ENCODE results near the gene RARRES1.
"Not testable (repeated sequence)": the region's sequence is repeated elsewhere in the genome, so short reads cannot be mapped to it uniquely, and the experiment has no call there.

Gene RARRES1

GRCh38 chr3:158693866-158694456 is 38.3 kb downstream of the RARRES1 start:
- not testable (repeated sequence) for DNase-seq (ENCODE audit: low spot score)

GRCh38 chr3:158685159-158685558 is 47.1 kb downstream of the RARRES1 start:
- no peak for DNase-seq (ENCODE audit: low spot score)

GRCh38 chr3:158683230-158683962 is 48.9 kb downstream of the RARRES1 start:
- DNase-seq (ENCODE audit: low spot score), result no peak

GRCh38 chr3:158680861-158681260 is 51.4 kb downstream of the RARRES1 start:
- DNase-seq (ENCODE audit: low spot score), result no peak

DNA sequence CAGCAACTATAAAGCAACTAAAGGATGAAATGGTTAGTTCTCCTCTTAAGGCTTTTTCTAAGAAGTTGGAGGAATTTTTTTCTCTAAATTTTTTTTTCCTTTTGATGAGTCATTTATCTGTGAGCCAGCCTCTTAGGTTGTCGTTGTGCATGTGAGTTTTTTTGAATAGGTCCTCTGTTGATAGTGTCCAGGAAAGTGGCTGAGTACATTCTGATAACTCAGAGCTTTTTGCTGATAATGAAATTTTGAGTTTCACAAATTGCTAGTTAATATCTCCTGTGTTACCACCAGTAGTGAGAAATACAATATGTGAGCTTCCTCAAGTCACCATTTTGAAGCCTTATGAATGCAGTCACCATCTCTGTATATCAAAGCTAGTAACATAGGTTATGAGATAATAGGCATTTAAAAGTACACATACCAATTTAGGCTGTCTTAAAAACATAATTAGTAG is 52.7 kb downstream of the RARRES1 start:
- DNase-seq (ENCODE audit: low spot score), result no peak

GRCh38 chr3:158678687-158679086 is 53.6 kb downstream of the RARRES1 start:
- no peak for DNase-seq (ENCODE audit: low spot score)

DNA sequence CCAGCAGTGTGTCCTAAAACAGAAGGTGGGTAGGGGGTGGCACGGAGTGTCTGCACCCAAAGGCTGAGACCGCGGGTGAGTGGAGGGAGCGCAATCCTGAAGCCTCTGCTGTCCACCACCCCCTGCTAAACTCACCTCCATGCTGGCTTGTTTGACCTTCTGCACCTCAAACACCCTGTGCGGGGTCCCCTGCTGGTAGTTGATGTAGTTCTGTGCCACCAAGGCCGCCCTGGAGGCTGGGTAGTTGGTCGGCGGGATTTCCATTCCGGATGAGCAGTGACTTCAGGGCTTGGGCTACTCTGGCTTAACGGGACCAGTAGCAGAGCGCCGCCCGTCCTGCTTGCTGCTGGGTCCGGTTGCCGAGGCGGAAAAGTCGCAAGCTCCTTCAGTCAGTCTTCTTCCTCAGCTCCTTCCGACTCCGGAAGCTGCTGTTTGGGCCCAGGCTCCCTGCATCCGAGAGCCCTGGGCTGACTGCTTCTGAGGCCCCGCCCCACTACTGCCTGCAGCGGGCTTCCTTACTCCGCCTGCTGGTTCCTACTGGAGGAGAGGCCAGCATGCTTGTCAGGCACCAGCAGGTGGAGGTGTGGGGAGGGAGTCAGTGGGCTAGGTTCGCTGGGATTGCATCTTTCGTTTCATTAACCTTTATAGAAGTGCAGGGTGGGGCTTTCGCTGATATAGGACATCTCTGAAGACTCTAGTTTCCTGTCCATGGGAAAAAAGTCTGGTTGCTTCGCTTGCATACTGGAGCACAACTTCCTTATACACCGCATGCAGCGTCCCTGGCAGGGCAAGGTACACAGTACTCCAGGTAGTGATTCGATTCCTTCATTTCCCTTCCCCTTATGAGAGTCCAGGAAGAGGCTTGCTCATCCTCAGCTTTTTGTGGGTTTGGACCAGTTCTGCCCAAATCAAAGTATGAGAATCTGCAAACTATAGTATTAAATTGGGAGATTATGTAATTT is 59.8 kb downstream of the RARRES1 start, which contains the start of gene LXN:
Gene LXN, minus strand, starts transcription at position 434 of the 962 bp plus-strand sequence. Its CDS starts 170 bp downstream, at position 264.
- peak; percentile 52 for DNase-seq (ENCODE audit: low spot score)

DNA sequence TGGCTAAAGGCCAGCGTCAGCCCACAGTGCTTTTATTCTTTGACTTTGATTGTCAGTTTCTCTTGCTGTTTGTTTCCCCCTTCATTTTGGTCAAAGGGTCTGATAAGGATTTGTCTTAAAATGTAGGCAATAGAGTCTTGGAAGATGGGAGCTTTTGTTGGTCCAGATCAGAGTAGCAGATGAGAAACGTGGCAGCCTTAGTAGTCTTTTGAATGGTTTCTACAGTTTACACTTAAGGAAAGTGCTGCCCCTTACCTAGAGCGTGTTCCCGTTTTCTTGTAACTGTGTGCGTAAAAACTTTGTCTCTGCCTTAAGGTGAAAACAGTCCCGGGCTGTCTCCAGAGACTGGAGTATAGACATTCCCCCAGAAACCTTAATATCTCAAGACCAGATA is 60.4 kb downstream of the RARRES1 start:
- no peak for DNase-seq (ENCODE audit: low spot score)

GRCh38 chr3:158668506-158668905 is 63.8 kb downstream of the RARRES1 start:
- no peak for DNase-seq (ENCODE audit: low spot score)

DNA sequence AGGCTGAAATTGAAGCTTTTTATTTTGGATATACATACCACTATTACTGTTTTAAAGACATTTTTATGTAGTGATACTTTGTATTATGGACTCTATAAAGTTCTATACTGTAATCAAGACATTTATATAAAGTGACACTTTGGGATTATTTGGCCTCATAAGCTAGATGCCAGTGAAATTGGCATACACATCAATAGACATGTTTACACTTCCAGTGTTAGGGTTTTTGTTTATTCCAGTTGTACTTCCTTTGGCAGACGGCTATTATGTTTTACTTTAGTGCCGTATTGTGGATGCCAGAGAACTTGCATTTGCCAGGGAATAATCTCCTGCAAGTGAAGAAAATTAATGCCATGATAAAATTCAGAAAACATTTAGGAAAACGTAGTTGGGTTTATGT is 65.8 kb downstream of the RARRES1 start:
- no peak for DNase-seq (ENCODE audit: low spot score)

DNA sequence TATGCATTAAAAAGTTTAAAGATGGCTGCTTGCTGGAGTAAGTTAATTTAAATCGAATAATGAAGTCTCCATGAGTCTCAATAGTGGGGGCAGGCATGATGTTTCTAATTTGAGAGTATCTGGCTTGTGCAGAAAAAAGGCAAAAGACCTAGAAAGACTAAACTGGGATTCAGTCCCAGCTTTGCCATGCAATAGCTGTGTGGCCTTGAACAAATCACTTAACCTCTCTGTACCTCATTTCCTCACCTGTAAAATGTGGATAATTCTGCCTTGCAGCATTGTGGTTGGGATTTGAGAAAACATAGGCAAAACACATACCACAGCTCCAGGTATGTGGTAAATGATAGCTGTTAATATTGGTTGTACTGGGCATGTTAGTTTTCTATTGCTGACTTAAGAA is 68.4 kb downstream of the RARRES1 start:
- DNase-seq (ENCODE audit: low spot score), result no peak

DNA sequence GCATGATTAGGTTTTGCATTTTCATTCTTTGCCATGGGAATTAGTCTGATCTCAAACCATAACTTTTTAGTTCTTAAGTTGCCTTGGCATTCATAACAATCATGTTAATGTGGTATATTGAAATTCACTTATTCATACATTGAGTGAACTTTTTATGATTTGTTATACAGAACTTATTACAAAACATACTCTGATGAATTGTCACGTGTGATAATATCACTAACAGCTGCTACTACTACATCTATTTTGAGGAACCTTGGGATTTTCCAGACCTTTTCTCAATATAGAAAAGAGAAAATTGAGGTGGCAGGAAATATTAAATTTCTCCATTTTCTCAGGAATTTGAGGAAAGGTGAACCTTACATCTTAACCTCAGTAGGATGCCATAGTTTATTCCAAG is 69.0 kb downstream of the RARRES1 start:
- no peak for DNase-seq (ENCODE audit: low spot score)

DNA sequence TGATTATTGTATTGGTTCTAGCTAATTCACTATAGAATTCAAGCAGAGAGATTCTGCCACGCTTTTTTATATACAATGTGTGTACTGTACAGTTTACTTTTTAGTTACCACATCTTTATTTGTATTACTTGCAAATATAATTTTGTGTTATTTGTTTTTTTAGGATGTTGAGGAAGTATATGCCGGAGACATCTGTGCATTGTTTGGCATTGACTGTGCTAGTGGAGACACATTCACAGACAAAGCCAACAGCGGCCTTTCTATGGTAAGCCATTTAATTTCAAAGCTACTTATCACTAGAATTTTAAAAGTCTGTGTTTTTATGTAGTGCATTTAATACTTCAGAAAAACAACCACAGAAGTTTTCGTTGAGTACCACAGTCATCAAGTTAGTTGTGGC is 71.5 kb downstream of the RARRES1 start:
- DNase-seq (ENCODE audit: low spot score), result no peak

- peak; percentile 70 for DNase-seq (ENCODE audit: low spot score)
These were observed 72.6 kb downstream of the RARRES1 start for GRCh38 chr3:158659454-158660237.

DNA sequence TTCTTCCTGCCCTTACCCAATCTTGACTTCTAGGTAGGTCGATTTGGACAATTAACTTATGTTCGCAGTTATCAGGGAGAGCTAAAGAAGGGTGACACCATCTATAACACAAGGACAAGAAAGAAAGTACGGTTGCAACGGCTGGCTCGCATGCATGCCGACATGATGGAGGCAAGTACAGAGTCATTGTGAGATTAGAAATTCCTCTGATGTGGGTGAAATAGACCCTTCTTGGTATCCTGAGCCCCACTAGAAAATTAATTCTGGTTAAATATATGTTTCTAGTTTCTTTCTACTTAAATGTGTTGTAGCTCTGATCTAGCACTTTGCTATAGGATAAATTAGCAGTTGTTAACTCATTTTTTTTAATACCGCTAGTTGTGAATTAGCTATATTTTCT is 73.4 kb downstream of the RARRES1 start:
- DNase-seq (ENCODE audit: low spot score), result no peak

DNA sequence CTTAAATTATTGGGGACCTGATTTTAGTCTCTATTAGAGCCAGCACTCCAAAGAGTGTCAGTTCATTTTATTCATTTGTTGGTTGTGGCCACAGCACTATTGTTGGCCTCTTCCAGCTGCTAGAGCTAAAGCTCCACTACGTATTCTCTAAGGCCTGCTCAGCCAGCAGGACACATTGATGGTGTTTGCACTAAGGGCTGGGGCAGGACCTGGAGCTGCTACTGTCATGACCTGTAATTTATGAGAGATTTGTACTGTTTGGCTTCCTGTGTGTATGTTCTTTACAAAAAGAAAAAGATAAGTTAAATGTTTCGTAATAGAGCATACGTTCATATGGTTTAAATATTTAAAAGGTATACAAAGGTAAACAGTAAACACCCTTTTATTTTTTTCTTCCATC is 79.8 kb downstream of the RARRES1 start:
- DNase-seq (ENCODE audit: low spot score), result no peak

- DNase-seq (ENCODE audit: low spot score), result no peak
These were observed 81.1 kb downstream of the RARRES1 start for GRCh38 chr3:158651192-158651591.

DNA sequence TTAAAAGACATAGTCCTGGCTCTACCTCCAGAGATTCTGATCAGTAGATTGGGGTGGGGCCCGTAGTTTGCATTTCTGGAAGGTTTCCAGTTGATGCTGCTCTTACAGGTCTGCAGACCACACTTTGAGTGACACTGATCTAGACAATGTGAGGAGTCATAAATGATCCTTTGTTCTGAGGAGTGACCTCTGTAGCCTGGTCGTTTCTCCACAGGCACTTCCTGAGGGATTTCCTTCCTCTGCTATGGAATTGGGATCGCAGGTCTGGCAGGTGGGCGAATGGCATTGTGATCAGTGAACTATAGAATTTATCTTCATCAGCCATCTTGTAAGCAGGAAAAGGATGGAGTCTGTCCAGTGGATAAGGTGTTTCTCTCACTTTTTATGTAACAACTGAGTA is 82.5 kb downstream of the RARRES1 start:
- no peak for DNase-seq (ENCODE audit: low spot score)
